ENCODE measurements around the gene CDR2.

GRCh38 chr16:22346483-22346882 lies 27.9 kb downstream of the CDR2 start:
- TF ChIP-seq CTCF (IDR thresholded peaks at IDR 0.05) (no peak), POLR2A (IDR thresholded peaks at IDR 0.05) (no peak)

Data from esophagus squamous epithelium (tissue), 4 donors.